SH-SY5Y (cell line): Measurements from ENCODE around the gene SPATS2L.

Source experiments
- GATA2 ChIP-seq: IDR thresholded peaks from 2 replicates; pipeline ENCODE4 v1.6.1; 2011; ENCODE audit warnings: mild to moderate bottlenecking, low read depth, low read length
- GATA3 ChIP-seq: IDR thresholded peaks from 2 replicates; pipeline ENCODE4 v1.6.1; 2011; ENCODE audit warnings: low read depth, mild to moderate bottlenecking, low read length, moderate library complexity

Gene SPATS2L

GRCh38 chr2:200425026-200425821, 118.7 kb downstream of the SPATS2L start:
- TF ChIP-seq GATA2 (no peak), GATA3 (no peak)

DNA sequence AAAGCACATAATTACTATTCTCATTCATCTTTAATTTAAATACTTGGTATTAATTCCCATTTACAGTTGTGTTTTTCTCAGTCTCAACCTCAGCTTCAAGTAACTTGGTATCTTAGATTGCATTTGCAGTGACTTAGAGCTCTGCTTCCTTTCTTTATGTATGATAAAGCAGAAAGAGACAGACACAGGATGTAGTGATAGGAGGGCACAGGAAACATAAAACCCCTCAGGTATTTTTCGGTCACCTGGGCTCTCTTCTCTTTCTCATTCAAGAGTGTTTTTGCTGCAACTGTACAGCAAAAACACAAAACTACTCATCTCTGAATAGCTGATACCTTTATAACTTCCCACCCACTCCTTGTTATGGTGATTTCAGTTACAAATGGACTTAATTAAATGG, 120.3 kb downstream of the SPATS2L start:
- TF ChIP-seq GATA3 (no peak), GATA2 (no peak)

- TF ChIP-seq GATA2: peak; percentile 59
- peak; percentile 76 for TF ChIP-seq GATA3
These were observed 122.6 kb downstream of the SPATS2L start for GRCh38 chr2:200428961-200429665.

GRCh38 chr2:200430017-200430416, 123.5 kb downstream of the SPATS2L start:
- TF ChIP-seq GATA3 (0 out of 2 replicates have a peak, but pooled peaks have one; percentile 27), GATA2 (no peak)

- no peak for TF ChIP-seq GATA3
- TF ChIP-seq GATA2: no peak
These were observed 125.7 kb downstream of the SPATS2L start for GRCh38 chr2:200431996-200432705.

DNA sequence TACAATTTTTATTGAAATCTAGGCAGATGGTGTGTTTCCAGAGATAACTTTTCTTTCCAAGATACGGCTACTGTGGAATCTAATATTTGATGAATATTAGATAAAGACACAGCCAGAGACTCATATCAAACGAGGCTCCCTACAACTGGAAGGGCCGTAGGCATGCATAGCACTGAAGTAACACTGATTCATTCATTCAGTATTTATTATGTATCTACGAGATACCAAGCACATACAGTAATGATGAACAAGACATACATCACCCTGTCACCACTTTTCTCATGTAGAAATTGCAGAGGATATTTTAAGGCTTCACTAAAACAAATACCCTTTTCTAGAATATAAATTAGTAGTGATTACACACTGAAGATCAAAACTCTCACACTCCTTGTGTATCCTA, 128.9 kb downstream of the SPATS2L start:
- no peak for TF ChIP-seq GATA3
- no peak for TF ChIP-seq GATA2

DNA sequence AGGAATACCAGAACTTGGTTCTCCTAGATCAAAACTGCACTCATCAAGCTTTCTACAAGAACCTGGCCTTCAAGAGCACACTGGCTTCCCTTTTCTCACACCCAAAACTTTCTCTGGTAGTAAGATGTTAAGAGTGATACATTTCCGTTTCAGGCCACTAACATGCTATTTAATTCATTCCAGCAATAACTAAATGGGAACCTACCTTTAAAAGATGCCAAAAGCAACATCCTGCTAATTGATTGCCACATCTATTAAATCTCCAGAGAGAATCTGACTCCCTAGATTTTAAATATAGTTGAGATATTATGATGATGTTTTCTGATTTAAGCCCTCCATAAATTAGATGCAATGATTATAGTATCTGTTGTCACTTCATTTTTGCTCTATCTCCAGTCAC, 131.8 kb downstream of the SPATS2L start:
- TF ChIP-seq GATA2 (no peak), GATA3 (no peak)

GRCh38 chr2:200438846-200439245, 132.4 kb downstream of the SPATS2L start:
- TF ChIP-seq GATA3 (no peak), GATA2 (no peak)

GRCh38 chr2:200439981-200440380, 133.5 kb downstream of the SPATS2L start:
- no peak for TF ChIP-seq GATA3
- no peak for TF ChIP-seq GATA2

DNA sequence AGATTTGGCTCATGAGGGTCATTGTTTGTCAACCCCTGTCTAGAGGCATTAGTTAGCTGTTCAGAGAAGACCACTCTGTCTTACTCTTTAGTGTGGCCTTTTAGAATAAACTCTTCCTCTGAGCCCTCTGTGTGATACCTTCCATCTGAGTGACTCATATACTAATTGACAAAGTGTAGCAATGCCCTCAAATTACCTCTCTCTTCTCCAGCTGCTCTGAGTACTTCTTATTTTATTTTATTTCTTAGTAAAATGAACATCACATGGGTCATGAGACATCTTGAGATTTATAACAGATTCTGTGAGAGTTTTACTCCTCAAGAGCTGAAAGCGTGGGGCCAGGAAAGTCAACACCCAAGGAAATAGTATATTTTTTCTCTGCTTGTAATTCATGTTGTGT, 136.0 kb downstream of the SPATS2L start:
- TF ChIP-seq GATA2: no peak
- no peak for TF ChIP-seq GATA3

DNA sequence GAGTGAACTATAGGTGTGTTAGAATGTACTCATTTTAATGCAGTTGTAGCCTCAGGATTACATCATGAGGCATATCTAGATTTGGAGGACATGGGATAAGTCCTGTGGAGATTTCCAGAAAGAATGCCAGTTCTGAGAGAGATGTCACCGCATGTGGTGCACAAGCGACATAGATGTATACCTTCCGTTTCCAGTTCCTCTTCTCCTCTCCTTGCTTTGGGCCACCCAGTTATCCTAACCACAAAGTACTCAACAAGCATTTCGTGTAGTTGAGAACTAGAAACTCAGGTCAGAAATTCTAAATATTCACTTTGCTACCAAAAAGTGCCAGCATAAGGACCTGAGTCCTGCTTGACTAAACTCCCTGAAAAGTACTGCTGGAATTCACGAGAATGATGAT, 136.9 kb downstream of the SPATS2L start:
- TF ChIP-seq GATA2: no peak
- TF ChIP-seq GATA3: no peak

DNA sequence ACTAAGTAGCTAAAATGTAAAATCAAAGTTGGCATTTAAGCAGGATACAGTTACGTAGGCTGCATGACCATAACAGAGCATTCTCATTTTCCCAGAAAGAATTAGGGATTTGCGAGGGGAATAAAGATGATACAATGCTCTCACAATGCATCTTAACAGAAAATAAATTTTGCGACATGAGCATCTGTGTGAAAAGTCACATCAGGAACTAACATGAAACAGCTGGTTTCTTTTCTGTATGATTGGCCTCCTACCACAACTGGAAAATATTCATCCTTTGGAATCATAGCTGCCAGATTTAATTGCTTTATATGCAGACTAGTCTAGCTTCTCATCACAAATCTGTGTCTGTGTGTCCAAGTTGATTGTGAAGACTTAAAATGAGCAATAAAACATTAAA, 137.4 kb downstream of the SPATS2L start:
- no peak for TF ChIP-seq GATA3
- TF ChIP-seq GATA2: no peak

- no peak for TF ChIP-seq GATA2
- TF ChIP-seq GATA3: no peak
These were observed 138.0 kb downstream of the SPATS2L start for GRCh38 chr2:200444530-200444929.

- TF ChIP-seq GATA3: no peak
- no peak for TF ChIP-seq GATA2
These were observed 138.8 kb downstream of the SPATS2L start for GRCh38 chr2:200445284-200445683.
